GM19238 (cell line): ENCODE data around the gene NTF3.

Experiments
- DNase-seq: peaks from one replicate; pipeline ENCODE4 v3.0.0; 2011; ENCODE audit warnings: low spot score; ENCODE audit not compliant: insufficient read length

Gene NTF3

DNA sequence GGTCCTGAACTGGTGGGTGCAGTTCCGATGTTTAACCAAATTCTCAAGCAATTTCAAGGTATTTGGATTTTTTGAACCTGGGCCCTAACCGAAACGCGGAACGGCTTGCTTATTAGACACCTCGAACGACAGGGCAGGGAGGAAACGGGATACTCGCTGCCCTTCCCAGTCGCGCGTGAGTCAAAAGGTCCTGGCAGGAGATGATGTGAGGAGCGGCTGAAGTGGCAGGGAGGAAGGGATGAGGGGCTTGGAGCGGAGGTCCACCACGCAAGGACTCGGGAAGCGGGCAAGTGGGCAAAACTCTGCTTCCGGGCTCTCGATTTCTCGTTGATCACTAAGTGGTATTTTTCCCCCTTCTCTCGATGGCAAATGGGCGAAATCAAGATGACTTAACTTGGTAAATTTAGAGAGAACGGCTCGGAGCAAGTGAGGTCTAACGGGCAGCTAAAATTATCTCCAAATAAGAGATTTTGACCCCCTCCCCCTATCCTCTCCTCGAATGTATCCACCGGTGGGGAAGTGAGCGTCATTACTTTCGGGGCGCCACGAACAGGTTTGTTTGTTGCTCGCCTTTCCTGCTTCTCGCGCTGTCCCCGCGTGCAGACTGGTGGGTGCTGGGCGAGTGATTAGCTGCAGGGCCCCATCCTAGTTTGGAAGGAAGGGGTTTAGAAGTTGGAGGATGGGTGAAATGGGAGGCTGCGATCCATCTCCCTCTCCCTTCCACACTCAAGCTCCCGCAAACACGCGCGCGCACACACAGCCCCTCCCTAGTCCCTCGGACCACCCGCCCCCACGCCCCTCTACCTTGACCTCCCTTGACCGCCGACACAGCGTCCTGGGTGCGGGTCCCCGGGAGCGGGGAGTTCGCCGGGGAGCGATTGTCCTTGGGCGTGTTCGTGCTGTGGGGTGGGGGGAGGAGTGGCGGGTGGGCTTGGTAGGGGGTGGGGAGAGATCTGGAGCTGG, 986 bp upstream of the NTF3 start:
- DNase-seq, result no peak

DNA sequence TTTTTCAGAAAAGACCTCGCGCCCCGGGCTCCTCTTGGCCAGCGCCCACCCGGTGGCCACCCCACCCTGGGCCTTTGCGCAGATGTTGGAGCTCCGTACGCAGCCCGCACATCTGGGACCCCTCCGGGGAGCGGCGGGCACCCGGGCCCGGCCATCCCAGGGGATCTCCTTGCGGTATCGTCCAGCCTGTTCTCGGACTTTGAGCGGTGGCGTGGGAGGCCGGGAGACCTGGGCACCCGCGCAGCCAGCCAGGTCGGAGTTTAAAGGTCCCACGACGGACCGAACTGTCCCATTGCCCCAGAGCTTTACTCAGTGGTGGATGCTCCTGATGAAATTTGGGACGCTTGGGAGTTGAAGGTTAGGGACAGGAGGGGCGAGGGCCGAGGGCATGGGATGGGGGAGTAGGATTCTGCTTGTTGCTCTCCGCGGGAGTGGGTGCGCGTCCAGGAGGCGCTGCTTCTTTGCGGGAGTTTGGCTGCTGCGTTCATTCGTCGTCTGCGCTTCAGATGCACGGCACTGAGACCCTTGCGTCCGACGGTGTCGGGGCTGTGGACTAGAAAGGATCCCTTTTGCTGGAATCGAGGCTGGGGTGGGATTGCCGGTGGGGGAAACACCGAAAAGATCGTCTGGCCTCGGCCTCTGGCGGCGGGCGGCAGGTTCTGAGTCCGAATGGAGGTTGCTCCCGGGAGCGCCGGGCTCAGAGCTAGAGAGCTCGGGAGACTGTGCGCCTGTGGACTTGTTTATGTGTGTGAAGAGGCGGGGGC, 1.4 kb downstream of the NTF3 start:
- no peak for DNase-seq

DNA sequence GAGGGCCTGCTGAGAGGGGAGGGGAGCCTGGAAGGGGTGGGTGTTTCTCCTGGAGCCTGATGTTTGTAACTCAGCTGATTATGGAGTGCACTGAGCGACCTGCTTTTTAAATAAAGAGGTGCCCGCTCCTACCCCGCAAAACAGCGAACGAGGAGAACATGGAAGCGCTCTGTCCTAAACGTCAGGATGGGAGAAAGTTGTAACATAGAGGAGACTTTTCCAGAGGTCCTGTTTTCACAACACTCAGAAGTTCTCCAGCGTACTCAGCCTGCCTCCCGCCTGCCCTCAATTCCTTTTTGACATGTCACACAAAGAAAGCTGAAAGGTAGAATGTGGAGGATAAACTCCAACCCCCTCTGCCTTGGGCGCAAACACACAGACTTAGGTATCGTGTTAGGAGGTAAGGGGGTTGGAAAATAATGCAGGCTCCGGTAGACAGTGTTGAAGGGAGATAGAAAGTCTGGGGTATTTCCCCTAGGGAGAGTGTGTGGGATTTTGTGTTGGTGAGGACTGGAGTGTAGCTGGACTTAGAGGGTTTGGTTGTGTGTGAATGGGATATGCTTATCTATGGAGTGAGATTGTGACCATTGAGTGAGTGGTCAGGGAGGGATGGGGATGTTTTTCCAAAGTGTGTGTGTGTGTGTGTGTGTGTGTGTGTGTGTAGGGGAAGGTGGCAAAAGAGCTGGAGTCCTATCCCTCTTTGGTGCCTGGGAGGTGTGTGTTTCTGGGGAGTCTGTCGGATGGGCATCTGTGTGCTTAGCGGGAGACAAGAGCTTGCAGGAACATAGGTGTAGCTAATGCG, 2.1 kb downstream of the NTF3 start:
- DNase-seq, result no peak

DNA sequence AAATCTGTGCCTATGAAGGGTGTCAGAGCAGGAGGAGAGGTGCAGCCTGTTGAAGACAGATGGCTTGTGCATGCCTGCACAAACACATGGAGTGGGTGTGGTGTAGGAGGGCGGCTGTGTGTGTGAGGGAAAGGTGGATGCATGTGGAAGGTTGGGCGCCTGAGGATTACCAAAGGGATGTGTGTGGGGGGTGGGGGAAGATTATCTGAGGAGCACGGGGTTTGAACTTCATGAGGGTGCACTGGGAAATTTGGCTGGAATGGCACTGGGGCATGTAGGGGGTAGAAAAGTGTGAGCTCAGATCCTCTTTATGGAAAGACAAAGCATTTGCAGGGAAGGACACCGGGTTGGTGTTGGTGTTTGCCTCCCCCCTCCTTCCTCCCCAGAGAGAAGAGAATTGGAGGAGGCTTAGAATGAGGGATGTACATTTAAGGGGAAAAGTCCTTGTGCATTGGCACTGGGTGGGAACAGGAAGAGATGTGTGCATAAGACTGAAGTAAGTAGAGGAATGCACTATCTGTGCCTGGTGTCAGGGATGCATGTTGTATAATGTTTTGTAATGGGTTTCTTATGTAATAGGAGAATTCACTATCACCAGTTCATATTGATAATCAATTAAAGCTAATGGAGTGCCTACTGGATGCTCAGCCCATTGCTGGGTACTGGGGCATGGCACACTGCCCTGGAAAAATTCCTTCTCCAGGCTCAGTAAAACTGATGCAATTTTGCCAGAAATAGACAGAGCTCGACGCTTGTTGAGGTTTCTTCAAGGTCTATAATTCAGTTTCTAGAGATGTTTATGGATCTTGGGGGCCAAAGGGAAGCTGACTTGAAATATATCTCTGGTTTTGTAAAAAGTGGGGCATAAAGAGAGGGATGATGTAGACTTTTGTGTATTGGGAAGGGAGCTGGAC, 3.0 kb downstream of the NTF3 start:
- DNase-seq, result no peak

DNA sequence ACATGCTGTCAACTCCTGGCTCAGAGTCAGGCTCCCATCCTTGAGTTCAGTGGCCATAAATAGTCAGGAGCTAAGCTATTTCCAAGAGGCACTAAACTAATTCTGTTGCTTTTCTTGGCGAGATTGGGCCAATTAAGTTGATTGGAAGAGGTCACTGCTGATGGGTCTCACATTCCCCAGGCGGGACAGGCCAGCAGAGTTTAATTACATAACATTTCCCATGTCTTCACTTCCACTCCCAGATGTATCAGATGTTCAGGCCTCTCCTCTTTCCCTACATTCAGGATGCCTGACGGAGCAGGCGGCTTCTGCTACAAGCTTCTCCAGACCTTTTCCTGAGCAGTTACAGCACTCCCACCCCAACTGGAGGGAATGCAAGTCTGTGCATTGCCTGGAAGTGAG, 5.3 kb downstream of the NTF3 start:
- DNase-seq, result no peak

DNA sequence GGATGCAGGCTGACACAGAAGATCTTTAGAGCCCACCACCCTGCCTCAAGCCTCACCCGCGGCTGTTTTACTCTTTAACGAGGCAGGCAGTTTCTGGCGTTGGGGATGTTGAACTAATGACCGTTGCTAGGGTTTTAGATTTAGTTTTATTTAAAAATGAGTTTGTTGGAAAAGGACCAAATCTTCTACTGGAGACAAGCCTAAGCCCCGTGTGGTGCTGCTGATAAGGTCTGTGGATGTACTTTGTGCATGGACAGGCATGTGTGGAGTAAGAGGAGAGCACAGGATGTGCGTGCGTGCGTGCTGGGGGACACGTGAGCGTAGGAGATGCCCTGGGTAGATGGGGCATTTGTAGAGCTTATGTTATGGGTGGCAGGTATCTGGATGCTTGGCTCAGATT, 5.7 kb downstream of the NTF3 start:
- no peak for DNase-seq

DNA sequence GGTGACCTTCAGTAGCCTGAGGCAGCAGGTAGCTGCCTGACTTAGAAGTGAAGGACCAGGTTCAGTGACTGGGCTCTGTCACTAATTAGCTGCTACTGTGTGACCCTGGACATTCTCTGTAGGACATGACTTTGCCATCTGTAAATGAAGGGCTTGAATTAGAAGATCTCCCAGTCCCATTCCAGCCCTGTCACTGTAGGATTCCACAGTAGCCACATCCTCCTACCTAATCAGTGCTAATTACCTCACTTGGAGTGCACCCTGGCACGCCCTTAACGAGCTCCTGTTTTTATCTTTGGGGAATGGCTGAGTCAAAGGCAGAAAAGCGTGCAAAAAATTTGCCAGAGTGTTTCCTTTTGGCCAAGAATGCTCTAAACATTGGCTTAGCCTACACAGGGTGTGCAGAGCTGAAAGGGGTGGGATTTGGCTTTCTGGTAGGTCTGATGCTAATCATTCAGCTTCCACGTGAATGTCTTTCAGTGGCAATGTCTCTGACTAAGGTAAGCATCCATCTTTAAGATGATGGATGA, 6.8 kb downstream of the NTF3 start:
- no peak for DNase-seq

DNA sequence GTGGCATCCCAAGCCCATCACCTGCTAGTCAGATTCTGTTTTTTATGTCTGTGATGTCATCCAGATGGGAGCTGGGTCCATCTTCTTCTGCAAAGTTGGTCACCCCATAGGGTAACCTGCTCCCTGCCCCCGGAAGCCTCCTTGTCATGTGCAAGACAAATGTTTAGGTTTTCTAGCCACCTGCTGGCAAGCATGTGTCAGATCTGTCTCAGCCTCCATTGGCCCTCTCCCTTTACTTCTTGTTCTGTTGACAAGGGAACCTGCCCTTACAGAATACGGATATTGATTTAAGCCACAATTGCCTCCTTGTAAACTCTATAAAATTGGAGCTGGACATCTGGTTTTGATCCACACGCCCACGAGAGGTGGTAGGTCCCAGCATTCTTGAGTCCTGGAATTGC, 7.5 kb downstream of the NTF3 start:
- DNase-seq, result no peak

DNA sequence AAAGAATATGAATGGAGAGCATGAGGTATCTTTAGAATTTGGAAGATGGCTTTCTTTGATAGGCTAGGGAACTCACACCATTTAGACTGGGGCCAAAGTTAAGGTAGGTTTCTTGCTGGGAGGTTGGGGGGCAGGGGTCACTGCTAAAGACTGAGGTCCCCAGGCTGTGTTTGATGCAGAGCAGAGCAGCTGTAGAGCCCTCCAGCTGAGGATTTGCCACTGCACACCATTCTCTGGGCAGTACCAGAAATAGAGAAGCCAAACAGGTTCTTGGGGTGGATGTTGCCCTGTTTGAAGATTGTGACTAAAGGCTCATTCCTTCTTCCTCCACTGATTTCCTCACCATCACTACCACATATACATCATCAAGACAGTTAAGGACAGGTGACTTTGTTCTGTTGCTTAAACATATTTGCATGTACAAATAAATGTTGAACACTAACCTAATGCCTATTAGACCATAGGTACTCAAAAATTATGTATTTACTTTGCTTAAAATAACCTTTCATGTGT, 7.9 kb downstream of the NTF3 start:
- no peak for DNase-seq

DNA sequence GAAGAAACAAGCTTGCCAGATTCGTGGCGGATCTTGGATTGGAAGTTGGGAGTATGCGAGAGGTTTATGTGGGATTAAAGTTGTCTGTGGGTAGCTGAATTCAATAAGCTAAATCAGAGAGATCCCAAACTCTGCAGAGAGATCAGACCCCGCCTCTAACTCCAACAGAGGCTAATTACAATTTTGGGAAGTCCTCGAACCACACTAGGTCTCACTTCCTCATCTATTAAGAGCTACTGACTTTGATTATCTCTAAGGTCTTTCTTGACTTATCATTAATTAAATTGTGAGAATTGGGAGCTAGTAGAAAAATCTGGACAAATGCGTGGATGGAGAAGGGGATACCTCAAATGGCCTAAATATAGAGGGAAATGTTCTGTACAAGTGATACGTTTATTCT, 9.1 kb downstream of the NTF3 start:
- DNase-seq, result no peak

DNA sequence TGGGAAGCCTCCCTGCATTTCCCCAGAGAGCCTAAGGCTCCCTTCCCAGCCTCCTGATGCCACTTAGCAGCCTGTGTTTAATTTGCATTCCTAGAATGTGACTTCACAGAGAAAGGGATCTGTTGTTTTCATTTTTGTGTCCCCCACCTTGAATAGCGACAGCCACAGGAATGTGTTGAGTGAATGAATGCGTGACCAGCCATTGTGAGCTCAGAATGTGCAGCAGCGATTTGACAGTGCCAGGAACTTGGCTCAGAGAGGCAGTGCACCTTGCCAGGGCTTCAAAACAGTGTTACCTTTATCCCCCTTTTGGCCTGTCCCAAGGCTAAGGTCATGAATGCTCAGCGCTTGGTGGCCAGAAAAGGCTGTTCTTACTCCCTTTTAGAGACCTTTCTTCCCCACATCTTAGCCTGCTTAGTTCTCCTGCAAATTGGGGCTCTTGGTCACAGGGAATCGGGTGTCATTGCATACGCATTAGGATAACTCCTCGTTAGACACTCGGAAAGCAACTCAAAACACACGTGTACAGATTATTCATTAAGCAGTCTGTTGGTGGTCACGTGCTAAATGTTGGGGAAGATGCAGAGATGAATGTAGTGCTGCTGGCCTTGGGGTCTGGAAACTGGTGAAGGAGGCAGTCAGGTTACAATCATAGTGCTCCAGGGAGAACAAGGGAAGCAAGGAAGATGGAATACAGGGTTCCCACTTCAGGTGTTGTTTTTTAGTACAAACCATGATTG, 9.8 kb downstream of the NTF3 start:
- no peak for DNase-seq

DNA sequence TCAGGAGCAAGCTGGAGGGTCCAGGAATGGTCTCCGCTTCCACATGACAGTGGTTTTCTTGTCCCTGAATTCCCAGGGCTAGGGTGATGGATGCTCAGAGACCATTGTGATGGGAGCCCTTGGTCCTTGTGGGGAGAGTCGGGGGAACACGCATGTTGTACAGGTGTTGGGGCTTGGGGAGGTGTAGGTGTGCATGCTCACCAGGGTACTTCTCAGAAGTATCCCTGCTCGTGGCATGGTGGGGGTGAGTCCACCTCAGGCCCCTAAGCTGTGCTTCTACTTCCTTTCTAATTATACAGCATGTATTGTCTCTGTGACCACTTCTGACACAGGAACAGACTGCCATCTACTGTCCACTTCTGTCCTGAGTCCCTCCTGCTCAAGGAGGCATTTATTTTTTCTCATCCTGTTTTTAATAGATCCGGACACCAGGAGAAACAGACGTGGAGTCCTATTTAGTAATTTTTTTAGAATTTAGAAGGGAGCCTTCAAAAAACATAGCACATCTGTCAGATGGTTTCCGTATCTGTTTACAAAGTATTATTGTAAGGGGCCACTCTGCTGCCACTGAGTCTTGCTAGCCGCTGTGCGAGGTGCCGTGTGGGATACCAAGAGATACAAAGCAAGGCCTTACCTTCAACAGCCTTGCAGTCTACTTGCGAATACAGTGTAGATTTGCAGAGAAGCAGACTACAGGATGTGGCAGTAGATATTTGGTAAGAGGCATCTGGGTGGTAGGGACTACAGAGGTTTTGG, 10.5 kb downstream of the NTF3 start:
- DNase-seq, result no peak

DNA sequence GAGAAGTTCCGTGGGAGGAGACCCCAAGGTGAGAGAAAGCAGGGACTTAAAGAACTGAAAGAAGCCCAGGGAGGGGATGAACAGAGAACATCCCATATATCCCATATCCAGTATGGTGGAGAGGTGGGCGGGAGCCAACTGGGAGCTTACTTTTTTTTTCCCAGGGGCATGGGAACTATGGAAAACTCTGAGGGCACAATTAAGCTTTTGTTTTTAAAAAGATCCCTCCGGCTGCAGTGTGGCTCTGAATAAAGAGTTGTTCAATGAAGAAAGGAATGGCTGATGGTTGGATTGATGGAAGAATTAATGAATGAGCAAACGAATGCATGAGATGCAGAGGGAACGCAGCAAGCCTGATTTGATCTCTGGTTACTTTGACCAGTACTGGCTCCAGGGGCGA, 12.6 kb downstream of the NTF3 start:
- no peak for DNase-seq

DNA sequence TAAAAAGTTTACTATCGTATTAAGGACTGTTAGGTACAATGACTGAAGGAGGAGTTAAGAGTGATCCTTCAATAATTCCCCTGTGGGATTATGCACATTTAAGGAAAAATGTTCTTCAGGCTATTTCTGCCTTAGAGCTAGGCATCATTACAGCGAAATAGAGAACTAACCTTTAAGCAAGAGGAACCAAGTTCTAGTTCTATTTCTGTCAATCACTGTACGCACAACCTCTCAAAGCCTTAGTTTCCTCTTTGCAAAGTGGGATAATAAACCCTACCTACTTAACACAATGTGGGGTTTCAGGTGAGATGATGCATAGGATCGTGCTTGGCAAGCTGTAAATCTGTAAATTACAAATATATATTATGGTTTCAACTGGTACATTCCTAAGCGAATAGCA, 15.4 kb downstream of the NTF3 start:
- no peak for DNase-seq

DNA sequence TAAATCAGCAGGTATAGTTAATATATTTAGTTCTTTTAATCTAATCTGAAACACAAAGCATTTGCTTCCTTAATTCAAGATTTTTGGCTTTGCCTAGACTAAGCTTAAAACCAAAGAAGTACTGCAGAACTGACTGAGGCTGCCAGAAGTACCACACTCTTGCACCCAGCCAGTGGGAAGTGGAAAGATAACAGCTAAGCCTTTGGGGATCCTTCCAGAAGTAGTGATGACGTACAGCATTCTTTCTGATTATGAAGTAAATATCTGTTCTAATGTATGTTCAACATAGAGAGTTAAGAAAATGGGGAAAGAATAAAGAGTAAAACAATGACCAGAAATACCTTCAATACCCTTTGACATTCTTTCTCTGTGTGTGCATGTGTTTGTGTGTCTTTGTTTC, 19.3 kb downstream of the NTF3 start:
- DNase-seq, result no peak

DNA sequence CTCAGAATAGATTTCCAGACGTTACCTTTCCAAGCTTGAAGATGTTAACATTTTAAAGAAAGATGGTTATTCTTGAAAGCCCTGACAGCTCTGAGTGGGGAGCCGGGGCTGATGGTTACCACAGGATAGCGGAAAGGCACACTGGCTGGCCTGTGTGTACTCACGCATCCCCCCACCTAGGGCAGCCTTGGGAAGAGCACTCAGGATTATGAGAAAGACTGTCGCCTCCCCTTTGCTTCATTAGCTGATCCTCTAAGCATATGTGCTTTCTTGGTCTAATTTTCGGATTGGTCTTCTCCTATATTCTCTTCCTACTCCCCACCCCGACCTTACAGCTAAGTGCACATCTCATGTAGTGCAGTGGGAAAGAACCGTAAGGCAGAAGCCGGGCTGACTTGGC, 20.7 kb downstream of the NTF3 start:
- DNase-seq, result no peak

DNA sequence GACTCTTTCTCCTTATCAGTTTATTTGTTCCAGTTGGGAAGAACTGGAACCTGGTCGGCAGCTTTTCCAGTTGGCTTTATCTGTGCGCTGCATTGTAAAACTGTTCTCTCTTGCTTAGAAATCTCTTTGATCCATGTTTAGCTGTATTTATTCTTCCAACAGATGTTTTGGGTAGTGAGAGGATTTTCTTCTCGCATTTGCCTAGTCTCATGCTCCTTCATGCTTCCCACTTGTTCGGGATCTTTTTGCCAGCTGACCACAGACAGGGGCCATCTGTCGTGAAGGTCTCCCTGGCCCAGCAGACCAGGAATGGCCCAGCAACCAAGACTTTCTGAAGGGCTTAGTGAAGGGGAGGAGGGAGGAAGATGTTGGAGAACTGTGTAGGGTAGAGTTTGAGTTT, 21.6 kb downstream of the NTF3 start:
- DNase-seq, result no peak

DNA sequence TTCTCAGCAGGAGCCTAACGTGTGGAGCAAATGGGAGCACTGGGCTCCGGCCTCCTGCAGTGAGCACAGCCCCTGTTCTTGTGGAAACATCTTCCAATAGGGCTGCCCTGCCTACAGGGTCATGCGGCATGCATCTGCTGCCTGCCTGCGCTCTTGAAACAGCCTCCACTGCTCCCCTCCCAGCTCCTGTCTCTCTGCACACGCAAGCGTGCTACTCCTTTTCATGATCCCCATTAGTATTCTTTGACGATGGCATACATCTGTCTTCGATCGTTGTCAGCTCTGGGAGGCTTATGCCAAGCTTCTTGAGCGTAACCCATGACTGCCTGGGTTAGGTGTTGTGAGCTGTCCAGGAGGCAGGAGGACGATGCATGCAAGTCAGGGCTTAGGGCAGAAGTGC, 23.1 kb downstream of the NTF3 start:
- no peak for DNase-seq

DNA sequence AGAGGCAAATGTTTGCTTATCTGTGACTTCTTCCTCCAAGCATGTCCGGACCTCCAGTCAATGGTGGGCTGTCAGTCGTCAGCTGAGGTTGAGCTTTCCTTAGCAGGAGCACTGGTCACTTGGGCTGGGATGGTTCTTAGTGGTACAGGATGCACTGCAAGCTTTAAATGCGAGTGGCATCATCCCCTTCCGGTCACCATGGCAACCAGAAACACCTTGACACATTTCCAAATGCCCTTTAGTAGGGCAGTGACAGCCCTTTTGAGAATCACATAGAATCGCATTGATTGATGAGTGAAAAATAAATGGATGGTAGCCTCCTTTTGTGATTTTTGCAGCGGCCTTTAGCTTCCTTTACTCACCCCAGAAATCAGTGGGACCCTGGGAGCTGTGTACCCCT, 24.1 kb downstream of the NTF3 start:
- DNase-seq, result no peak
